NCI-H69 (cell line): ENCODE measurements around the gene KLHL3.

Experiments
- DNase-seq: peaks from one replicate; lab custom pipeline; 2025; lab: John Stamatoyannopoulos, UW

KLHL3 gene

GRCh38 chr5:137747848-137748247 is 12.0 kb upstream of the KLHL3 start:
- no peak for DNase-seq

- peak; percentile 90 for DNase-seq
Observed at GRCh38 chr5:137743031-137743640, 7.2 kb upstream of the KLHL3 start.

- peak; percentile 86 for DNase-seq
Observed at GRCh38 chr5:137741718-137742117, 5.8 kb upstream of the KLHL3 start.

- no peak for DNase-seq
Observed at GRCh38 chr5:137739737-137740136, 3.8 kb upstream of the KLHL3 start.

- DNase-seq: no peak
Observed at GRCh38 chr5:137738947-137739346, 3.1 kb upstream of the KLHL3 start.

GRCh38 chr5:137737349-137738131 is 1.7 kb upstream of the KLHL3 start:
- DNase-seq: no peak

GRCh38 chr5:137736496-137736895 is 607 bp upstream of the KLHL3 start:
- no peak for DNase-seq

- DNase-seq: peak; percentile 84
Observed at GRCh38 chr5:137734962-137735554, 831 bp downstream of the KLHL3 start.

- peak; percentile 95 for DNase-seq
Observed at GRCh38 chr5:137734331-137734730, 1.6 kb downstream of the KLHL3 start.

GRCh38 chr5:137733922-137734321 is 2.0 kb downstream of the KLHL3 start:
- no peak for DNase-seq

- peak; percentile 17 for DNase-seq
Observed at GRCh38 chr5:137733006-137733405, 2.9 kb downstream of the KLHL3 start.

- DNase-seq: no peak
Observed at GRCh38 chr5:137731176-137731575, 4.7 kb downstream of the KLHL3 start.

- DNase-seq: no peak
Observed at GRCh38 chr5:137730336-137730735, 5.6 kb downstream of the KLHL3 start.

GRCh38 chr5:137728048-137728447 is 7.8 kb downstream of the KLHL3 start:
- no peak for DNase-seq

GRCh38 chr5:137727623-137728022 is 8.3 kb downstream of the KLHL3 start:
- DNase-seq: no peak

- DNase-seq: no peak
Observed at GRCh38 chr5:137724251-137724650, 11.6 kb downstream of the KLHL3 start.

GRCh38 chr5:137718611-137719010 is 17.3 kb downstream of the KLHL3 start:
- DNase-seq: no peak

GRCh38 chr5:137716337-137716736 is 19.6 kb downstream of the KLHL3 start:
- DNase-seq: no peak

GRCh38 chr5:137715456-137715855 is 20.4 kb downstream of the KLHL3 start:
- no peak for DNase-seq

GRCh38 chr5:137714946-137715345 is 20.9 kb downstream of the KLHL3 start:
- no peak for DNase-seq

- DNase-seq: no peak
Observed at GRCh38 chr5:137714494-137714893, 21.4 kb downstream of the KLHL3 start.

- no peak for DNase-seq
Observed at GRCh38 chr5:137712139-137712667, 23.7 kb downstream of the KLHL3 start.

- peak; percentile 56 for DNase-seq
Observed at GRCh38 chr5:137710086-137710485, 25.8 kb downstream of the KLHL3 start.
